HL-60/S4 (cell line): Measurements from ENCODE around the gene FAM53B.

ENCODE experiments used
- in situ Hi-C: fragments of 300-500 bp; cut with MboI; formaldehyde crosslinking; loops from 2 replicates; pipeline ENCODE4 v1.14.3; 2022; ENCODE audit warnings: low sequenced_read_pairs

Gene FAM53B

DNA sequence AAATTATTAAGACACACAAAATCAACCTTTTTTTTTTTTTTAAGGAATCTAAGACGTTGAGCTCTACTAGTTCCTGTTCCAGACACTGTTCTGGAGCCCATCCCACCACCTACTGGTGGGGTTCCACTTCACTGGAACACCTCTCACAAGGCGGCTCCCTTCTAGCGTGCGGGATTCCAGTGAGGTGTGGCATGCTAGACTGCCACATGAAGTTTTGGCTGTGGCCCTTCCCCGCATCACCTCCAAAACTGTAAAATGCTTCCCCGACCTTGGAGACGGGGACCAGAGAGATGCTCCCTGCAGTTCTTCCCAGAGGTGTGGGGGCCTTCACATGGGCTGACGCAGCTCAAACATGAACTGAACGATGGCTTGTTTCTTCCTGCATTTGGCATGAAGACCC is 12.6 kb downstream of the FAM53B start:
- in situ Hi-C loops: loop anchor here (10.0 kb wide), 1 partner anchor 97 kb away; no protein-coding TSS in a partner anchor

DNA sequence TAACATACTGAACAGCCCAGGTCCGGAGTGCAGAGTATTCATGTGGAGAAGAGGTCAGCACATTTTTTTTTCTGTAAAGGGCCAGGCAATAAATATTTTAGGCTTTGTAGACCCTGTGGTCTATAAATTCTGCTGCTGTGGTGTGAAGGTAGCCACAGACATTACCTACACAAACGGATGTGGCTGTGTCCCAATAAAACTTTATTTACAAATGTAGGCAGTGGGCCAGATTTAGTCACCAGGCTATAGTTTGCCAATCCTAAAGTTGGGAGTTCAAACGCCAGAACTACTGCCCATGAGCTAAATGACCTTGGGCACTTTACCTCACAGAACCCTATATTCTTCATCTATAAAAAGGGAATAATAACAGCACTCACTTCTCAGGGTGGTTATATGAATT is 13.4 kb downstream of the FAM53B start:
- in situ Hi-C loops: loop anchor here (10.0 kb wide), 1 partner anchor 96 kb away; no protein-coding TSS in a partner anchor

DNA sequence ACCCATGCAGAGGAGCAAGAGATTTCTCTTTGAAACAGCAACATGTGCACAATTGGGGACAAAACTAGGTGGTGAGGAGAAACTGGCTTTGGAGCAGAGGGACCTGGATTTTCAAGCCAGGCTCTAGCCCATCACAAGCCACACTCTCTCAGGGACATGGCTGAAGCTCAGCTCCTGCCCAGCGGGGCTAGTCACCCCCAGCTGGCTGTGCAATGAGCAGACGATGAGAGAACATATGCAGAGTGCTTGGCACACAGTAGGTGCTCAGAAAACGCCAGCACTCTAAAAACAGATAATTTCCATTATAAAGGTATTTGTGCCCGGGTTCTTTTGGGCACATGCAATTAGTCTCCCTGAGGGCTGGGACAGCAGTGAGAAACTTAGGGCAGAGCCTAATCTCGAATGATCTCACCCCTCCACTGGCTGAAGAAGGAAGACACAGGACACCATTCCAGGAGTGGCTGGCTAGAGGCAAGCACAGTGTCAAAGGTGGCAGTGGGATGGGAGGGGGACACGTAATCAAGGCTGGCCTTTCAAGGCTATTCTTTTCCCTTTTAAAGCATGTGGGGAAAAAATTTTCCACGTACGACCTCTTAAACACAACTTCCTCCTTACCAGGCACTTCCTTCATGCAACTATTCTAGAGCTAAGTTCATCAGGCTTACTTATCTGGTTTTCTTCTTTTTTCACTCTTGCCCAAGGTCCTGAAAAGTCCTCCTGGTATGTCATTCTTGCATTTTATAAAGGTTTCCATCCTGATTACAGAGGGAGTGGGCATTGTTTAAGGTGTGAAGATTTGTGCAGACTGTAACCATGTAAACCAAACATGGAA is 15.1 kb downstream of the FAM53B start:
- in situ Hi-C loops: no loop called here

DNA sequence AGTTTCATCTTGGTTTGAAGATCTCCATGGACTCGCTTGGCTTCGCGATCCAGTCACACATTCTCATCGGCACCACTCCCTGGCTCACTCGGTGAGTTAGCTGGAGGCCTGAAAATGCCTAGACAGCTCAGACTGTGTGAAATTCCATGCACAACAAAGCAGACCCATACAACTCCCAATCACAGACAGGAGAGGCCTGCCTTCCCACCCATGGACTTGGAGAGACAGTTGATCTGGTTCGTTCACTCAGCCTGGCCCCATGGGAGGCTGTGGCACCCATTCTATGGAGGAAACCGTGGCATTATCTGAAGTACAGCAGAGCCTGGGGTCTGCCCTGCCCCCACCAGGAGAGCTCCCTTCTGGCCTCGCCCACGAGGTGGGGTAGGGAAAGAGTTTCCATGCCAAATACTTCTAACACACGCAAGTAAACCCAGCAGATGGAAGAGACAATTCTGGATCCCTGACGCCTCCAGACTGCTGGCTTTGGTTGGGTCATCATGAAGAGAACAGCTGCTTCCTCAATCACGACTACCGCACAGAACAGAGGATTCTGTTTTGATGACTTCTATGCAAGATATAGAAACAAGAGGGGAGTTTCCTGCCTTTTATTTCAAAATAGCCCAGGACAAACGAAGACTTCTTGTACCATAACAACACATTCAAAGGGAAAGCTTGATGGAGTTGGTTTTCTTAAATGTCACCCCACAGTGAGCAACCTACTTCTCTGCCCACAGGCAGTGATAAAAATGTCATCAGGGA is 15.9 kb downstream of the FAM53B start:
- in situ Hi-C loops: no loop called here

DNA sequence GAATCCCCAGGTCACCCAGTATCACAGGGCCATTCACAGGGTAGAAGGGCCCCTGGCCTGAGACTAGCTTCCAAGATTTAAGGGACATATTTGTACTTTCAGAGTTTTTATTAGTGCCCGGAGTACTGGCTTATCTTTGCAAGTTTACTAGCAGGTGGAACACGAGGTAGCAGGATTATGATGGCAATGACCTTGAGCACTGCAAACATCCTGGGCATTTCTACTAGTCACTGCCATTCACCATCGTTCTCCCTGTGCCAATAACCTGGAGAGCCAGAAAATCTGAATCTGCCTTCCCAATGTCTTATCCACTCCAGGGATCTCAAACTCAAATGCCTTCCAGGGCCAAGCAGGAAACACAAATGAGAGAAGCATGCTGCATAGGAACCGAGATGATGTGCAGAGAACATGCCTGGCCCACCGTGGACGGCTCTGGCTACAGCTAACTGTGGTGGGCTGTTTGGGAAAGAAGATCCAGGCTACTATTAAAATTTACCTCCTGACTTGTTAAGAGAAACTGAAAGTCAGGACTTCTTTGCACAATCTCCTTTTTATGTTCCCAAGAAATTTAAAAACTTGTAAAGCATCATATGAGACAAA is 16.7 kb downstream of the FAM53B start:
- in situ Hi-C loops: no loop called here

DNA sequence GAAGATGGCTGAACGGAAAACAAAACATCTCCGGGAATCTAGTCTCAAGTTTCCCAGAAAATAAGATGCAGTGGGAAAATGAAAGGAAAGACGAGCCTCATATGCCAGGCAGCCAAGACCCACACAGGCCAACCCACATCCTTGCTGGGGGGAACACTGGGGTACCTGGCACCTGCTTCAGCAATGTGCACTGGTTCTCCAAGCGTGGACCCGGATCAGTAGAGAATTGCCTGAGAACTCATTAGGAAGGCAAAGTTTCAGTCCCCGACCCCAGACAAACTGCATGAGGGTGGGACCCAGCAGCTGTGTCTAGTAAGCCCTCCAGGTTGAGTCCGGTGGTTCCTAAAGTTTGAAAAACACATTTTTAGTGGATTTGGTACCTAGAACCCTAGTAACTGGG is 18.4 kb downstream of the FAM53B start:
- in situ Hi-C loops: no loop called here

DNA sequence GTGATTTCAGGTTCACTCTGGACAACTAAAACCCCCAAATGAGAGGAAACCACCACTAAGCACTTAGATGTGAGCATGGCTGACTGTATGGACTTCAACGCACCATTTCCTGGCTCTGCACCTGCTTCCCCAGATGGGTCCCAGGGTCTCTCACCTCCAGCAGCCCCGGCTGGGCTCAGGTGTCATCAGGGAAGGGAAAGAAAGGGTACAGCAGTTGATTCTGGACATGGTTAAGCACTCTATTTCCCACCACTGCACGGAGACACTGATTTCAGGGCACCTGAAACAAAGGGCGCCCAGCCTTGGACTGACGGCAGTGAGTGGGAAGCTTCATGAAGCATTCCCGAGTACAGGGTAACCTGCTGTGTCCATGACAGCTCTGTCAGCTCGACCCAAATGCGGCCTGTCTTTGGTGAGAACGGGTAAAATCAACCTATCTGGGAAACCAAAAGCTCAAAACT is 19.0 kb downstream of the FAM53B start:
- in situ Hi-C loops: no loop called here

DNA sequence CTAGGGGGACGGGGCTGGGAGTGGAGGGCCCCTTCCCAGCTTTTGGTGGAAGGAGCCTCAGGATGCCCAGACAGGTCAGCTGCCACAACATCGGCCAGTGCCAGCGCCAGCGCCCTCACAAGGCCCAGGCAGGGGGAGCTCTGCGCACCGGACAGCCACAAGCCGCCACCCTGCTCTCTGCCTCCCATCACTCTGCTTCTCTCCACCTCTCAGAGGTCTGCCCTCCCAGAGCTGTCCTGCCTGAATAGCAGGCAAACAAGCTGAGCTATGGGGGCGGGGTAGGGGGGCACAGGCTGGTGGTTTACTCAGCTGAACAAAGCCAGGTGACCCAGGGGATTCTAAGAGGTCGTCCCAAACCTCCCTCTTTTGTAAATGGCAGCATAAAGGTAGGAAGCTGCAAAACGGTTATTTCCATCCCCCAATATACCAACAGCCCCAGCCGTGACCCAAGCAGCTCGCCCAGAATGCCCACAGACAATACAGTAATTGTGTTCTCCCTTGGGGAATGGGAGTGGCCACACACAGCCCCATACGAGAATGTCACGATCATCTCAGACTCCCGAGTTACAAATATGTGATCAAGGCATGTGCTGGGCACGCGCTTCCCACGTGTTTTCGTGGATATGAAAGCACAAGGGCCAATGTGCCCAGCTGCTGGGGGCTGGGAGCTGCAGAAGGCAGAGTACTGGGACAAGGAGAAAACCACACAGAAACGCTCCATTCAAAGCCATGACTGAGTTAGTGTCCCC is 19.7 kb downstream of the FAM53B start:
- in situ Hi-C loops: no loop called here

DNA sequence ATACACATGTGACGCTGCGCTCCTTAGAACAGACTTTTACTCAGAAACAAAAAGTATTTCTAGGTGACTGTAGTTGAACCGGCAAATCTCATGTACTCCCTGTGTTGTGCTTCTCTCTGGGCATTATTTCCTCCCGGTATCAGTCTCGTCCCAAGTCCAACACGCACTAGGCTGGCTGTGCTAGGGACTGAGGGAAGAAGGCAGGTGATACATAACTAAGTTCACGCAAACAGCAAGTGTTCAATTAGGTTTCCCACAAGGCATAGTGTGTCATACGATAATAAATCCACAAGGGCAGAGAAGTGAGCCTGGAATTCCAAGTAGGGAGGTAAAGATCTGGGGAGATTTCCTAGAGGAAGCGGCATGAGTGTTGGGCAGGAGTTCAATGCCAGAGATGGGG is 20.4 kb downstream of the FAM53B start:
- in situ Hi-C loops: no loop called here

DNA sequence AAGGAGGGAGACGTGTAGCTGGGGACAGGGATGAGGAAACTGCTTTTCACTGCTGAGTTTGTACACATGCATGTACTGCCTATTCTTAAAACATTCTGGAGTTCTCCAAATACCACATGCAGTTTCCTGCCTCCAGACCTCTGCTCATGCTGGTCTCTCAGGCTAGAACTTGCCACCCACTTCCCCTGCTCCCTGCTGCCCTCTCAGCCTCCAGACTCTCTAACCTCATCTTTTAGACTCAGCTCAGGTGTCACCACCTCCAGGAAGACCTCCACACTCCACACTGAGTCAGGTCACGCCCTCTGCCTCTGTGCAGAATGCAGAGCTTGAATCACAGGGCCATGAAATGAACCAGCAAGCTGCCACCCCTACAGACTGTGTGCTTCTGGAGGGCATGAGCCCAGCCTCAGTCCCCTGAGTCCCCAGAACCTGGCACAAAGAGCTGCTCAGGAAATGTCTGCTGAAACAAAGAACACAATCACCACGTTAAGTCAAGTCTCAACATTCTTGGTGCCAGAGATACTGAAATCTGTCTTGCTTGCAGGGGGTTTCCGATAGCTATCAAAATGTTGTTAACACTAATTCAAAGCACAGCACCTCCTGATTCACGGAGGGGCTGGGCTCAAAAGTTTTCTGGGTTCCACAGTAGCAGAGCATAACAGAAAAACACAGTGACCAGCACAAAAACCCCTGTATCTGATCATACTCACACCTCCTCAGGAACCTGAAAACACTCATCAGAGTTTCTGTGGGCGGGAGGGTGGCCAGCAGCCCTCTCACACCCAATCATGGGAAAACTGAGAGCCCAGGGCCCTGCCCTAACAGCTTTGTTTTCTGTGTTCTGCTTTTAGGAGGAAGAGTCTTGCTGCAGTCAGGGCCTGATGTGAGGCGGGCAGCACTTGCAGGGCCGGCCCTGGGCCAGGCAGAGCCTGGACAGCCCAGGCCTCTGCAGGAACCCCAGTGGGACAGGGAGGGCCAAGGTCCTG is 21.1 kb downstream of the FAM53B start:
- in situ Hi-C loops: no loop called here

DNA sequence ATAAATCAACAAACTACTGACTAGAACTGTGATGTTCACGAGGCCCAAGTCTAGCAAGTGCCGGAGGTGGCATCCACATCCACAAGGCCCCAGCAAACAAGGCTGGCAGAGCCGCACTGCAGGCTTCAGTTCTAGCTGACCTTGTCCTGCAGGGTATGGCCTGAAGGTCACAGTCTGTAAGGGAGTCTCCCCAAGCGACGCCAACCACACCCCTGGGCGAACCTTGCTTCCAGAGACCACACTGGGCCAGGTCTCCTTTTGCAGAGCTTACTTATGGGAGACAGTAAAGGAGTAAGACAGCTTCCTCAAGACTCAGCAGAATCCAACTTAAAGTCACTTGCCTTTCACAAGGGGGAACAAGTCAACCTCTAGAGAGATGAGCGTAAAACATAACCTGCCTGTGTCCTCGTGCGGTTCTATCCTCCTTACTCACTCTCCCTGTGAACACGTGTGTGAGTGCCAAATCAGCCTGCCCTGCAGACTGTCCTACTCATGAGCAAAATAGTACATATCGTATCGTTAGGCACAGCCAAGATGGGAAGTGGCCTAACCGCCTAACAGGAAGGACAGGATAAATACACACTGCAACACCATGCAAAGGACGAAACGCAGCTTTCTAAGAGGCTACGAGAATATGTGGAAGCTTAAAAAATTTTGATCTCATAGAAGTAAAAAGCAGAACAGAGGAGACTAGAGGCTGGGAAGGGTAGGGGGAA is 22.7 kb downstream of the FAM53B start:
- in situ Hi-C loops: no loop called here

DNA sequence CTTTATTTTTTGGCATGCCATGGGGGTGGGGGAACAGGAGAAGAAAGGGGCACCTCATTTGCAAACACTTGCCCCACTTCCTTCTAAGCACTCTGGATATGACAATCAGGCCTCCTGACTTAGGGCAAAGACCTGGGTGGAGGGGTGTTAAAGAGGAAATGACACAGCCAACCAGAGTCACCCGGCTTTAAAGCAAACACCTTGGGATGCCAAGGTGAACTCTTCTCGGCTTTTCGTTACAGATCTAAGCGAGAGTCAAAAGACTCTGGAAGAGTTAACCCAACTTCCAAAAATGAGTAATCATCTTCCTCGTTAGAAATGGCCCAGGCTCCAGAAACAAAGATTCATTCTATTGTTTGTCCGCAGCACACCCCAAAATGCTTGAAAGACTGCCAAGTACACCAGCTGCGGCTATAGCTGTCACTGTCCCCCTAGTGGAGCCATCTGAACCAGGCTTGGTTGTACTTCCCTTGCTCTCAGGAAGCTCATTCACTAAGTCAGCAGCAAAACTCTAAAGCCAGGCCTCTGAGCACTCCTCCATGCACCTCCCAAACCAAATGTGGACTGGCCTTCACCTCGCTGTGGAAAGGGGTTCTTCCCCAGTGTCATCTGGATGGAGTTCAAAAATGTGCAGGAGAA is 24.8 kb downstream of the FAM53B start:
- in situ Hi-C loops: no loop called here

DNA sequence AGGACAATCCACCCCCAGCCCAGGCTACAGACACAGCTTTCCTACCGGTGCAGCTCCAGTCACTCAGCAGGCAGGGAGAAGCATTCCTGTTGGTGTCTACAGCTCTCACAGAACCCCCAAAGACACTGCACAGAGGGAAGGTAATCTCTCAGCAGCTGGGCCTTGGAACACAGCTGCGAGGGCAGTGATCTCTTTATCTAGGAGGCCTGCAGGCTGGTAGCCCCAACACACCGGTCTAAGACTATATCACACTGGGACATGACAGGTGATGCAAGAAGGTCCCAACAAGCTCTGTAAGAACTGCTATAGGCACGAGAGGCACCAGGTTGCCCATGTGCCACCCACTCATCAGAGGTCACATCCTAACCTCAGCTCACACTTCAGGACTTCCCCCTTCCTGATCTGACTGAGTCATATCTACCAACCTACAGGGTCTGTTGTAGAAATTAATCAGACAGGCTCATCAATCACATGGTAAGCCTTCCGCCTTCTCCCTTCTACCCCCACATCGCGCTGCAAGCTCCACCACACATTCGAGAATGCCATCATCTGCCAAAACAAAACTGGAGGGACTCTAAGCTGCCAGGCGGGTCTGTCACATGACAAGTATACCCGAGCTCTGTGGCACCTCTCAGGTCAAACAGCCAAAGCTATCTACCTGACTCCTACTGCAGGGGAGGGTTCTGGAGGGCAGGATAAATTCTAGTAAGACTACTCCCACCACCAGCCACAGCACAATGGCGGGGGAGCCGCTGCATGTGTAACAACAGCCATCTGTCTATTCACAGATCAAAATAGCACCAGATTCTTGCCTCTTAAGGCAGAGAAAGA is 26.1 kb downstream of the FAM53B start:
- in situ Hi-C loops: no loop called here

DNA sequence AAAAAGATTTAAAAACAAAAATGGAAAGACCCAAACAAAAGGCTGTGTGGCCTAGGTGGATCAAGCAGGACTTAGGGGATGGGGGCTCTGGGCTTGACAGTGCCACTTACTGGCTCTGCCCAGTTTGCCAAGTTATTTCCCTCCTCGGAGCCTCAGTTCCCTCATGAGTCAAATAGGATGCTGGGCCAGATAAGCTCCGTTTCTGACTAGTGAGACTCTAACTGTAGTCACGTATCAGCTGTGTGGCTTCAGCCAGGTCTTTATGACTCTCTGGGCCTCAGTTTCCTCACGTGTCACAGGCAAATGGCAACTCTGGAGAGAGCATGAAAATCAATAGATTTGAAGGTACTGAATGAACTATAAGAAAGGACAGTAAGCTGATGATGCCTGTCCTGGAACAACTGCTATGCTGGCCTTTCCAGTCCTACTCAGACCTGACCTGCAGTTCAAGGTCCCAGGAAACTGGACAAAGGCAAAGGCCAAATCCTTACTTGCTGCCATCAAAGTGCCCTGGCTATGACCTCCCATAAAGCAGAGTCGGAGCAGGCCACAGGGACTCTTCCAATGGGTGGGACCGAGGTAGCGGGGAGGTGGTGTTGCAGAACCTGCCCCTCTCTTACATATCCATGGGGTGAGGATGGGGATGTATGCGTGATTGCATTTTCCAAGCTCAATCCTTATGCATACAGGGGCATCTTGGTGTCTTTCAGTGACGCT is 27.0 kb downstream of the FAM53B start:
- in situ Hi-C loops: no loop called here

DNA sequence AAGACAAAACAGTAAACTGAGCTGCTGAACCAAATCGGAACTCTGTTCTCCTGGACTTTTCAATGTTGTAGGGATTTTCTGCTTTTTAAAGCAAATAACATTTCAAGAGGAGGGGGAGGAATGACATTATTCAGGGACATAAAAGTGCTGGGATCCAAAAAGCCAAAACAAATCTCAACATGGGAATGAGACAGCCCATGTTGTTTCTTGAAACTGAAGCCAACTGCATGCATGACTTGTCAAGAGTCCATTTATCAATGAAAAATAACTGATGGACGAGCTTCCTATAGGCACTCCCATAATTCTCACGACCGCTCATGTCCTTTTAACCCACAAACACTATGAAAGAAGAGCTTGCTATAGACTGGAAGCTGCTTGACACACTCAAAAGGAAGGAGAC is 27.8 kb downstream of the FAM53B start:
- in situ Hi-C loops: no loop called here

DNA sequence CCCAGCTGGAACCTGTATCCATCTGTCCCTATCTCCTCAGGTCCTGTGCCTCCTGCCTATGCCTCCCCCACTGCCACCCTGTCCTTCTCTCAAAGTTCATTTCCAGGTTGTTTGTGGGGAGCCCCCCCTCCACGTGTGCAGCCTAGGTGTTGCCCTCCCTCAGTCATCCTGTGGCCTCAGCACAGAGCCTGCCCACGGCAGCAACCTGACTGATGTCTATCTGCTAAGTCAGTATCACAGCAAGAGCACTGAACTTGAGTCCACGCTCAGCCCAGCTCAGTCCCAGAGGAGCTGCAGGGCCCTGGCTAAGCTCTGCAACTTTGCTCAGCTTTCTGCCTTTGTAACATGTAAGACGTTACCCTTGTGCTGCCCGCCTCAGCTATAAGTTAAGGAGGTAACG is 28.7 kb downstream of the FAM53B start:
- in situ Hi-C loops: no loop called here

DNA sequence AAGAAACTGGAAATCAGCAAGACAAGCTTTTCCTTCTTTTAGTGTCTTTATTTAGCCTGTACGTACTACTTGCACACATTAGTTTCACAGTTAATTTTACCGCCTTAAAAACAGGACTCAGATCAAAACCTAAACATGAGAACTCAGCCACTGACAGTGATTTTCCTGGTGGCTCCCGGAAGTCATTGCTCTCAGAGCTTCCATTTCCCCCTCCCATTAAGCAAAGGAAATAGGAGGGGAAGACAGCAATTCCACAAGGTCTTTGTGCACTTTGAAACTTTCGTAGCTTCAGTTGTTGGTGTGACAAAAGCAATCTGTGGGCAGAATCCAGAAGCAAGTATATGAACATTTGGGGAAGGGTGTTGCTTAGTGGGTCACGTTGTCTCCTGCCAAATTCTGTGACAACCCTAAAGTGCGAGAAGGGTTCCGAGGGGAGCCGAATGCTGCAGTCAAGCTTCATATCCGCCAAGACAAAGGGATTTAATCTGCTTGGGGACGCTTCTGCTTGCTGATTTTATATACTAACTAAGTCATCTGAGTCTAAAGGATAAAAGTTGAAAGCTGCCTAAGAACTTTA is 30.4 kb downstream of the FAM53B start:
- in situ Hi-C loops: no loop called here
